NT2/D1 (cell line): ENCODE data around the gene IL31RA.

ENCODE experiments used
- DNase-seq: peaks from one replicate; pipeline ENCODE4 v3.0.0-alpha.2; 2011; ENCODE audit warnings: low read depth, low spot score
- H3K27me3 ChIP-seq: 2 replicates; pipeline ENCODE4 v1.6.0; 2011; ENCODE audit warnings: mild to moderate bottlenecking; ENCODE audit not compliant: insufficient read length, insufficient read depth
- H3K36me3 ChIP-seq: 2 replicates; pipeline ENCODE4 v1.6.1; 2011; ENCODE audit warnings: mild to moderate bottlenecking, low read length, mixed read lengths; ENCODE audit not compliant: insufficient read depth, insufficient read length
- H3K4me1 ChIP-seq: 2 replicates; pipeline ENCODE4 v1.5.1; 2011; ENCODE audit not compliant: insufficient read depth, insufficient read length
- H3K4me3 ChIP-seq: 2 replicates; pipeline ENCODE4 v1.5.1; 2011; ENCODE audit warnings: low read depth; ENCODE audit not compliant: insufficient read length
- H3K9ac ChIP-seq: 2 replicates; pipeline ENCODE4 v1.6.0; 2011; ENCODE audit warnings: low read depth; ENCODE audit not compliant: insufficient read length
- H3K9me3 ChIP-seq: 2 replicates; pipeline ENCODE4 v1.5.1; 2011; ENCODE audit warnings: mild to moderate bottlenecking, low read length; ENCODE audit not compliant: insufficient read depth
- SUZ12 ChIP-seq: IDR thresholded peaks from 2 replicates; pipeline ENCODE4 v1.6.1; 2011; ENCODE audit not compliant: insufficient read length, insufficient read depth; ENCODE audit errors: extremely low read depth
- YY1 ChIP-seq: IDR thresholded peaks from 2 replicates; pipeline ENCODE4 v1.6.1; 2011; ENCODE audit not compliant: insufficient read length, insufficient read depth
- ZNF274 ChIP-seq: IDR thresholded peaks from 2 replicates; pipeline ENCODE4 v1.6.1; 2011; ENCODE audit warnings: mild to moderate bottlenecking, low read depth, low read length

The IL31RA gene

DNA sequence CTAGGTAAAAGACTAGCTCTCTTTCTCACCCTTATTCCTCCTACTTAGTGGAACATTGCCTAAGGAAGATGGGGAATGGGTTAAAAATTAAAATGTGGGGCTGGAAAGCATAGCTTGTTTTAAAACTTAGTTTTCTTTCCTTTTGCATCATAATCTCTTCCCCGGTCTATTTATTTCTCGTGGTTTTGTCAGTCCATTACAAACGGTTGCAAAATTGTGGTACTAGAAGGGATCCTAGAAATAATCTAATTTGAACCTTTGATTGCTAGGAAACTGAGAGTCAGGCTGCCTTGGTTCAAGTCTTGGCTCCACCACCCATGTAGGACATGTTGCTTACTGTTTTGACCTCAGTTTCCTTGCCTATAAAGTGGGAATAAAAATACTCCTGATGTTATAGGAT, 1.3 kb downstream of the IL31RA start:
- DNase-seq = no peak
- no peaks in the 10 kb centered on the region for H3K4me1 ChIP-seq
- no peak overlapping the region for H3K9ac ChIP-seq
- H3K4me3 ChIP-seq = no peak overlapping the region
- no peaks in the 10 kb centered on the region for H3K9me3 ChIP-seq
- no peaks in the 10 kb centered on the region for H3K27me3 ChIP-seq
- TF ChIP-seq ZNF274 (no peak), SUZ12 (no peak)
- H3K36me3 ChIP-seq = no peaks in the 10 kb centered on the region

- Histone ChIP-seq H3K36me3 (no peaks in the 10 kb centered on the region), H3K27me3 (no peaks in the 10 kb centered on the region), H3K4me3 (no peak overlapping the region), H3K9me3 (no peaks in the 10 kb centered on the region), H3K9ac (no peak overlapping the region), H3K4me1 (no peaks in the 10 kb centered on the region)
- DNase-seq = no peak
- TF ChIP-seq ZNF274 (no peak), SUZ12 (no peak), YY1 (no peak)
These were observed 2.0 kb downstream of the IL31RA start for GRCh38 chr5:55853041-55853670.

GRCh38 chr5:55853818-55854217, 2.7 kb downstream of the IL31RA start:
- Histone ChIP-seq H3K4me1 (no peaks in the 10 kb centered on the region), H3K36me3 (no peaks in the 10 kb centered on the region), H3K9me3 (no peaks in the 10 kb centered on the region), H3K9ac (no peak overlapping the region), H3K27me3 (no peaks in the 10 kb centered on the region), H3K4me3 (no peak overlapping the region)
- TF ChIP-seq YY1 (no peak), SUZ12 (no peak), ZNF274 (no peak)
- no peak for DNase-seq

DNA sequence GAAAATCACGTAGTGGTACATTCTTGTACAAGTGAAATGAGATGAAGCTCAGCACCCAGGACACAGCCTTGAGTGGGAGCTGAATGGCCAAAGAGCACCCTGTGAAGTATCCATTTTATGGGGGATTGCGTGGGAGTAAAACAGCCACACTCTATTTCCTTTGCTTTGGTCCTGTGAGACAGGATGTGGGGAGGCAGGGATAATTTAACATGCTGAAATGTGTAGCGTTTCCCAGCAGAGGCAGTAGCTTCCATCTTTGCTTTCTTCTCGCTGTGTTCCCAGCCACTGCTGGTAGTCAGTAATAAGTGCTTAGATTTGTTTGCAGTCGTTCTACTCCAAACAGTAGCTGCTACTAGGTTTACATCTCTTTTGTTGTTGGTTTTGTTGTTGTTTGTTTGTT, 4.4 kb downstream of the IL31RA start:
- Histone ChIP-seq H3K4me3 (no peak overlapping the region), H3K4me1 (no peaks in the 10 kb centered on the region), H3K9ac (no peak overlapping the region), H3K36me3 (no peaks in the 10 kb centered on the region), H3K27me3 (no peaks in the 10 kb centered on the region), H3K9me3 (no peaks in the 10 kb centered on the region)
- DNase-seq = no peak
- no peak for TF ChIP-seq YY1
- TF ChIP-seq ZNF274 = no peak
- no peak for TF ChIP-seq SUZ12

- Histone ChIP-seq H3K36me3 (no peaks in the 10 kb centered on the region), H3K4me3 (no peak overlapping the region), H3K9me3 (no peaks in the 10 kb centered on the region), H3K4me1 (no peaks in the 10 kb centered on the region), H3K27me3 (no peaks in the 10 kb centered on the region), H3K9ac (no peak overlapping the region)
- TF ChIP-seq SUZ12 (no peak), YY1 (no peak), ZNF274 (no peak)
- no peak for DNase-seq
These were observed 5.5 kb downstream of the IL31RA start for GRCh38 chr5:55856516-55857246.

- no peak overlapping the region for H3K9ac ChIP-seq
- no peak for TF ChIP-seq SUZ12
- TF ChIP-seq ZNF274 = no peak
- TF ChIP-seq YY1 = no peak
- no peak for DNase-seq
These were observed 6.1 kb downstream of the IL31RA start for GRCh38 chr5:55857247-55857640.

DNA sequence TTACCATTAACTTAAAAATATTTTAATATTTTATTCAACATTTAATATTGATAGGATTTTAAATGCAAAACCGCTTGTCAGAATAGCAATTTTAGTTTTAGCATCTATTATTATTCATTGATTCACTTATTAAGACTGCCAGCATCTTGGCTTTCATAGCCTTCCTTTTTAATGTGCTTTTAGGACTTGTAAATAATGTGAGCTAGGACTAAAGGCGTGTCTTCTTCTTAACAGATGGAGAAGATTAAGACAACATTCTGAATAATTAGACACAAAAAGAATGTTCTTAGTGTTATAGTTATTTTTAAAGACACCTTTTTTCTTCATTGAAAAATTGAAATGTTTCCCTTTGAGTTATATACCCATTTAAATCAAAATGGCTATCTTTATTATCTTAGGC, 6.9 kb downstream of the IL31RA start:
- TF ChIP-seq ZNF274 = no peak
- TF ChIP-seq YY1 = no peak
- no peak for TF ChIP-seq SUZ12
- Histone ChIP-seq H3K36me3 (no peaks in the 10 kb centered on the region), H3K9ac (no peak overlapping the region), H3K4me3 (no peak overlapping the region), H3K4me1 (no peaks in the 10 kb centered on the region), H3K27me3 (no peaks in the 10 kb centered on the region), H3K9me3 (no peaks in the 10 kb centered on the region)
- DNase-seq = no peak

More at GRCh38 chr5:55857247-55857640, 6.1 kb downstream of the IL31RA start:
- no peaks in the 10 kb centered on the region for H3K36me3 ChIP-seq
- no peaks in the 10 kb centered on the region for H3K4me1 ChIP-seq
- no peaks in the 10 kb centered on the region for H3K27me3 ChIP-seq
- no peak overlapping the region for H3K4me3 ChIP-seq
- H3K9me3 ChIP-seq = no peaks in the 10 kb centered on the region
